ENCODE data around the gene MYL5. TPM values are rescaled to one million over a fixed set of nuclear protein-coding genes. Genes with fewer than 3 reads are reported as not detected.

Gene MYL5
- total RNA-seq, 1 experiment from 2014 or later = 18.0 TPM

- Mint-ChIP-seq H3K4me1 (no peaks in the 10 kb centered on the region; a peak in 1 of 4 replicates), H3K27me3 (ENCODE audit: low read depth) (peaks cover 2% of the 10 kb centered on the region; the same call in 1 of the 2 replicates), H3K4me3 (no peak overlapping the region), H3K27ac (no peak overlapping the region), H3K36me3 (ENCODE audit: insufficient read depth in 1 of 3, low read depth in 3 of 3) (peaks cover 0 to 2% (median 0%) of the 10 kb centered on the region in 3 experiments; a peak in 4 of 7 replicates), H3K9me3 (no peaks in the 10 kb centered on the region; a peak in 1 of 5 replicates)
- H3K18ac ChIP-seq (ENCODE audit: insufficient read length, low read depth, low read length) = no peak overlapping the region
- no peak overlapping the region for H3T11ph ChIP-seq (ENCODE audit: low read length)
- no peak overlapping the region for H2BK5ac ChIP-seq (ENCODE audit: insufficient read length, low read length)
- no peak overlapping the region for H2AK5ac ChIP-seq (ENCODE audit: insufficient read length, low read length)
- no peaks in the 10 kb centered on the region for H4K20me1 ChIP-seq (ENCODE audit: control insufficient read depth, insufficient read depth, insufficient read length)
- no peak overlapping the region for H2BK20ac ChIP-seq (ENCODE audit: low read depth, low read length, poor library complexity, severe bottlenecking)
- H2BK15ac ChIP-seq (ENCODE audit: low read depth, low read length) = no peak overlapping the region
- H3K79me2 ChIP-seq (ENCODE audit: insufficient read depth, low read length) = no peaks in the 10 kb centered on the region
- no peaks in the 10 kb centered on the region for H3K27me3 ChIP-seq (ENCODE audit: insufficient read depth, low read length)
- H3K4me1 ChIP-seq (ENCODE audit: insufficient read depth, low read length) = no peaks in the 10 kb centered on the region
- H3K9me3 ChIP-seq (ENCODE audit: control insufficient read depth, low read depth, low read length) = no peaks in the 10 kb centered on the region
- no peak overlapping the region for H2BK12ac ChIP-seq (ENCODE audit: insufficient read length, low read depth, low read length)
- no peak overlapping the region for H4K91ac ChIP-seq (ENCODE audit: insufficient read length, low read depth, low read length)
- no peak overlapping the region for H2AFZ ChIP-seq (ENCODE audit: low read length)
- H3K4ac ChIP-seq (ENCODE audit: low read depth, low read length) = no peak overlapping the region
- H2BK120ac ChIP-seq (ENCODE audit: low read depth, low read length, poor library complexity, severe bottlenecking) = no peak overlapping the region
- no CpG with 5 or more reads among the region's 8 CpGs for WGBS (ENCODE audit: extremely low coverage, insufficient read length, low lambda C conversion rate)
- no peak overlapping the region for H3K9ac ChIP-seq (ENCODE audit: extremely low read depth, insufficient read length, low read length)
- no peak overlapping the region for H4K5ac ChIP-seq (ENCODE audit: insufficient read length, low read depth, low read length)
- H4K8ac ChIP-seq (replicated peaks; ENCODE audit: insufficient read length, low read depth, low read length) = no peak overlapping the region
- no peak overlapping the region for H3K4me2 ChIP-seq (ENCODE audit: insufficient read depth, insufficient read length, low read length)
- H3K79me1 ChIP-seq (ENCODE audit: insufficient read depth, low read depth, low read length, poor library complexity, severe bottlenecking) = no peaks in the 10 kb centered on the region
- no peak overlapping the region for H3K27ac ChIP-seq (ENCODE audit: insufficient read length, low read depth, low read length)
- no peak overlapping the region for H3K23ac ChIP-seq (ENCODE audit: insufficient read length, low read depth, low read length)
- peaks cover 2% of the 10 kb centered on the region for H3K23me2 ChIP-seq (ENCODE audit: insufficient read length, low read depth, low read length, poor library complexity, severe bottlenecking)
- no peak for DNase-seq
- no peak overlapping the region for H3K56ac ChIP-seq (ENCODE audit: insufficient read length, low read depth, low read length)
- no peak overlapping the region for H3K14ac ChIP-seq (ENCODE audit: insufficient read depth, low read length)
- TF ChIP-seq CTCF (conservative IDR thresholded peaks at IDR 0.05) = no peak
These were observed 14.5 kb upstream of the MYL5 start for GRCh38 chr4:659851-660250.

Measured in H9 (cell line).